ENCODE results near the gene PGAP3.

GRCh38 chr17:39715375-39716072 is 27.7 kb upstream of the PGAP3 start:
- TF ChIP-seq POLR2A (IDR thresholded peaks at IDR 0.05; ENCODE audit: low read depth, low read length): no peak
- TF ChIP-seq, protein P1, sequence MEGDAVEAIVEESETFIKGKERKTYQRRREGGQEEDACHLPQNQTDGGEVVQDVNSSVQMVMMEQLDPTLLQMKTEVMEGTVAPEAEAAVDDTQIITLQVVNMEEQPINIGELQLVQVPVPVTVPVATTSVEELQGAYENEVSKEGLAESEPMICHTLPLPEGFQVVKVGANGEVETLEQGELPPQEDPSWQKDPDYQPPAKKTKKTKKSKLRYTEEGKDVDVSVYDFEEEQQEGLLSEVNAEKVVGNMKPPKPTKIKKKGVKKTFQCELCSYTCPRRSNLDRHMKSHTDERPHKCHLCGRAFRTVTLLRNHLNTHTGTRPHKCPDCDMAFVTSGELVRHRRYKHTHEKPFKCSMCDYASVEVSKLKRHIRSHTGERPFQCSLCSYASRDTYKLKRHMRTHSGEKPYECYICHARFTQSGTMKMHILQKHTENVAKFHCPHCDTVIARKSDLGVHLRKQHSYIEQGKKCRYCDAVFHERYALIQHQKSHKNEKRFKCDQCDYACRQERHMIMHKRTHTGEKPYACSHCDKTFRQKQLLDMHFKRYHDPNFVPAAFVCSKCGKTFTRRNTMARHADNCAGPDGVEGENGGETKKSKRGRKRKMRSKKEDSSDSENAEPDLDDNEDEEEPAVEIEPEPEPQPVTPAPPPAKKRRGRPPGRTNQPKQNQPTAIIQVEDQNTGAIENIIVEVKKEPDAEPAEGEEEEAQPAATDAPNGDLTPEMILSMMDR (conservative IDR thresholded peaks at IDR 0.05; ENCODE audit: low read depth, low read length): no peak
- no peak for TF ChIP-seq MAZ (IDR thresholded peaks at IDR 0.05; ENCODE audit: borderline replicate concordance, low read depth, low read length)
- no peak for TF ChIP-seq FOS (IDR thresholded peaks at IDR 0.05; ENCODE audit: low read depth, low read length)
- no peak for TF ChIP-seq MAFK (IDR thresholded peaks at IDR 0.05; ENCODE audit: low read depth, low read length)
- TF ChIP-seq RFX5 (IDR thresholded peaks at IDR 0.05; ENCODE audit: low read depth, low read length): no peak
- no peak for TF ChIP-seq CEBPB (IDR thresholded peaks at IDR 0.05; ENCODE audit: low read depth, low read length)
- TF ChIP-seq, protein P2, sequence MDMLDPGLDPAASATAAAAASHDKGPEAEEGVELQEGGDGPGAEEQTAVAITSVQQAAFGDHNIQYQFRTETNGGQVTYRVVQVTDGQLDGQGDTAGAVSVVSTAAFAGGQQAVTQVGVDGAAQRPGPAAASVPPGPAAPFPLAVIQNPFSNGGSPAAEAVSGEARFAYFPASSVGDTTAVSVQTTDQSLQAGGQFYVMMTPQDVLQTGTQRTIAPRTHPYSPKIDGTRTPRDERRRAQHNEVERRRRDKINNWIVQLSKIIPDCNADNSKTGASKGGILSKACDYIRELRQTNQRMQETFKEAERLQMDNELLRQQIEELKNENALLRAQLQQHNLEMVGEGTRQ (IDR thresholded peaks at IDR 0.05; ENCODE audit: low read depth, low read length): no peak
- no peak for TF ChIP-seq BHLHE40 (IDR thresholded peaks at IDR 0.05; ENCODE audit: low read depth, low read length)
- no peak for TF ChIP-seq MXI1 (IDR thresholded peaks at IDR 0.05; ENCODE audit: borderline replicate concordance, low read depth, low read length)
- no peak for TF ChIP-seq RAD21 (IDR thresholded peaks at IDR 0.05; ENCODE audit: low read length)

Data from IMR-90 (cell line).